ENCODE results near the gene TUG1. TPM values are rescaled to one million over a fixed set of nuclear protein-coding genes. Genes with fewer than 3 reads are reported as not detected.

The TUG1 gene
- polyA plus RNA-seq, 1 of the 3 experiments (the other 2 are of a cell fraction) = 46.8 TPM

DNA sequence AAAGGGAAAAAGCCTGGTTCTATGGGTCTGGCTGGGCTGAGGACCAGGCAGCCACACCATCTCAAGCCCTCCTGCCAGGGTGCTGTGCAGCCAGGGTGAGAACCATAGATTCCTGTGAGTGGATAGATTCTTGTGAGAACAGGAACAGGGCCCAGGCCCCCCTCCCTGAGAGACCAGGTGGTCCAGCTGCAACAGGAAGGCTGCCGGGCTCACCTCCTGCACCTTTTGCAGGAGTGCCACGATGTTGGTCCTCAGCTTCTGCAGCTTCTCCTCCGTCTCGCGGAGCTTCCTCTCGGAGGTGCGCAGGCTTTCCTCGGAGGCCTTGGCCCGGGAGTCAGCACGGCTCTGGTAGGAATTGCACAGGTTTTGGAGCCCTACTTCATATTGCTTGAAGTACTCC, 41.3 kb upstream of the TUG1 start:
- Histone ChIP-seq H3K9me2 (no peaks in the 10 kb centered on the region), H3K27me3 (ENCODE audit: insufficient read depth) (no peaks in the 10 kb centered on the region), H2AFZ (ENCODE audit: low read depth) (no peak overlapping the region), H3K27ac (ENCODE audit: low read depth in 2 of 2, low read length in 1 of 2) (no peak overlapping the region), H3K4me1 (ENCODE audit: control insufficient read depth in 1 of 2, insufficient read depth in 2 of 2, low read depth in 1 of 2, low read length in 1 of 2) (no peaks in the 10 kb centered on the region), H3K4me2 (no peak overlapping the region), H3K4me3 (ENCODE audit: low read depth in 2 of 2, low read length in 1 of 2) (no peak overlapping the region), H3K9me3 (no peaks in the 10 kb centered on the region), H3F3A (replicated peaks; ENCODE audit: insufficient read depth) (no peaks in the 10 kb centered on the region), H4K20me1 (ENCODE audit: insufficient read depth) (no peaks in the 10 kb centered on the region), H3K9ac (no peak overlapping the region), H3K79me2 (ENCODE audit: insufficient read depth) (no peaks in the 10 kb centered on the region), H3K36me3 (replicated peaks in 1 of 2; ENCODE audit: control insufficient read depth in 1 of 2, insufficient read depth in 2 of 2, low read length in 1 of 2) (peaks cover 15 to 54% of the 10 kb centered on the region in 2 experiments)
- 93% methylated on average over 6 of the region's 10 CpGs for WGBS (ENCODE audit: low lambda C conversion rate)
- ChIA-PET CTCF (interaction anchor here (0.6 kb wide), 1 partner anchor 1351 kb away, joined by 3 read pairs; no protein-coding TSS in a partner anchor), POLR2A (no interaction called here)
- TF ChIP-seq TAF1 (IDR thresholded peaks at IDR 0.05; ENCODE audit: borderline replicate concordance, low read depth, low read length) = no peak
- TF ChIP-seq, protein P1, sequence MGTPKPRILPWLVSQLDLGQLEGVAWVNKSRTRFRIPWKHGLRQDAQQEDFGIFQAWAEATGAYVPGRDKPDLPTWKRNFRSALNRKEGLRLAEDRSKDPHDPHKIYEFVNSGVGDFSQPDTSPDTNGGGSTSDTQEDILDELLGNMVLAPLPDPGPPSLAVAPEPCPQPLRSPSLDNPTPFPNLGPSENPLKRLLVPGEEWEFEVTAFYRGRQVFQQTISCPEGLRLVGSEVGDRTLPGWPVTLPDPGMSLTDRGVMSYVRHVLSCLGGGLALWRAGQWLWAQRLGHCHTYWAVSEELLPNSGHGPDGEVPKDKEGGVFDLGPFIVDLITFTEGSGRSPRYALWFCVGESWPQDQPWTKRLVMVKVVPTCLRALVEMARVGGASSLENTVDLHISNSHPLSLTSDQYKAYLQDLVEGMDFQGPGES (IDR thresholded peaks at IDR 0.05; ENCODE audit: low read depth, low read length) = no peak
- TF ChIP-seq, protein P2, sequence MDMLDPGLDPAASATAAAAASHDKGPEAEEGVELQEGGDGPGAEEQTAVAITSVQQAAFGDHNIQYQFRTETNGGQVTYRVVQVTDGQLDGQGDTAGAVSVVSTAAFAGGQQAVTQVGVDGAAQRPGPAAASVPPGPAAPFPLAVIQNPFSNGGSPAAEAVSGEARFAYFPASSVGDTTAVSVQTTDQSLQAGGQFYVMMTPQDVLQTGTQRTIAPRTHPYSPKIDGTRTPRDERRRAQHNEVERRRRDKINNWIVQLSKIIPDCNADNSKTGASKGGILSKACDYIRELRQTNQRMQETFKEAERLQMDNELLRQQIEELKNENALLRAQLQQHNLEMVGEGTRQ (IDR thresholded peaks at IDR 0.05; ENCODE audit: borderline replicate concordance, low read depth, low read length) = no peak
- no peak for TF ChIP-seq GATA2 (CRISPR knock-in tag; IDR thresholded peaks at IDR 0.05)
- no peak for TF ChIP-seq NRF1 (IDR thresholded peaks at IDR 0.05; ENCODE audit: low read depth, low read length)
- TF ChIP-seq RXRA (IDR thresholded peaks at IDR 0.05; ENCODE audit: borderline replicate concordance, low read depth) = no peak
- TF ChIP-seq, protein P3, sequence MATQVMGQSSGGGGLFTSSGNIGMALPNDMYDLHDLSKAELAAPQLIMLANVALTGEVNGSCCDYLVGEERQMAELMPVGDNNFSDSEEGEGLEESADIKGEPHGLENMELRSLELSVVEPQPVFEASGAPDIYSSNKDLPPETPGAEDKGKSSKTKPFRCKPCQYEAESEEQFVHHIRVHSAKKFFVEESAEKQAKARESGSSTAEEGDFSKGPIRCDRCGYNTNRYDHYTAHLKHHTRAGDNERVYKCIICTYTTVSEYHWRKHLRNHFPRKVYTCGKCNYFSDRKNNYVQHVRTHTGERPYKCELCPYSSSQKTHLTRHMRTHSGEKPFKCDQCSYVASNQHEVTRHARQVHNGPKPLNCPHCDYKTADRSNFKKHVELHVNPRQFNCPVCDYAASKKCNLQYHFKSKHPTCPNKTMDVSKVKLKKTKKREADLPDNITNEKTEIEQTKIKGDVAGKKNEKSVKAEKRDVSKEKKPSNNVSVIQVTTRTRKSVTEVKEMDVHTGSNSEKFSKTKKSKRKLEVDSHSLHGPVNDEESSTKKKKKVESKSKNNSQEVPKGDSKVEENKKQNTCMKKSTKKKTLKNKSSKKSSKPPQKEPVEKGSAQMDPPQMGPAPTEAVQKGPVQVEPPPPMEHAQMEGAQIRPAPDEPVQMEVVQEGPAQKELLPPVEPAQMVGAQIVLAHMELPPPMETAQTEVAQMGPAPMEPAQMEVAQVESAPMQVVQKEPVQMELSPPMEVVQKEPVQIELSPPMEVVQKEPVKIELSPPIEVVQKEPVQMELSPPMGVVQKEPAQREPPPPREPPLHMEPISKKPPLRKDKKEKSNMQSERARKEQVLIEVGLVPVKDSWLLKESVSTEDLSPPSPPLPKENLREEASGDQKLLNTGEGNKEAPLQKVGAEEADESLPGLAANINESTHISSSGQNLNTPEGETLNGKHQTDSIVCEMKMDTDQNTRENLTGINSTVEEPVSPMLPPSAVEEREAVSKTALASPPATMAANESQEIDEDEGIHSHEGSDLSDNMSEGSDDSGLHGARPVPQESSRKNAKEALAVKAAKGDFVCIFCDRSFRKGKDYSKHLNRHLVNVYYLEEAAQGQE (IDR thresholded peaks at IDR 0.05; ENCODE audit: low read depth, low read length) = no peak
- TF ChIP-seq TEAD4 (IDR thresholded peaks at IDR 0.05; ENCODE audit: borderline replicate concordance, insufficient read depth) = no peak
- TF ChIP-seq GABPA (IDR thresholded peaks at IDR 0.05; ENCODE audit: low read depth) = no peak
- TF ChIP-seq, protein P4, sequence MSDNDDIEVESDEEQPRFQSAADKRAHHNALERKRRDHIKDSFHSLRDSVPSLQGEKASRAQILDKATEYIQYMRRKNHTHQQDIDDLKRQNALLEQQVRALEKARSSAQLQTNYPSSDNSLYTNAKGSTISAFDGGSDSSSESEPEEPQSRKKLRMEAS (IDR thresholded peaks at IDR 0.05; ENCODE audit: low read depth) = no peak
- TF ChIP-seq EP300 (IDR thresholded peaks at IDR 0.05; ENCODE audit: borderline replicate concordance in 1 of 2, low read depth in 1 of 2, low read length in 1 of 2) = no peak
- no peak for TF ChIP-seq JUND (IDR thresholded peaks at IDR 0.05)
- TF ChIP-seq, protein P5, sequence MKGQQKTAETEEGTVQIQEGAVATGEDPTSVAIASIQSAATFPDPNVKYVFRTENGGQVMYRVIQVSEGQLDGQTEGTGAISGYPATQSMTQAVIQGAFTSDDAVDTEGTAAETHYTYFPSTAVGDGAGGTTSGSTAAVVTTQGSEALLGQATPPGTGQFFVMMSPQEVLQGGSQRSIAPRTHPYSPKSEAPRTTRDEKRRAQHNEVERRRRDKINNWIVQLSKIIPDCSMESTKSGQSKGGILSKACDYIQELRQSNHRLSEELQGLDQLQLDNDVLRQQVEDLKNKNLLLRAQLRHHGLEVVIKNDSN (IDR thresholded peaks at IDR 0.05; ENCODE audit: borderline replicate concordance, low read depth) = no peak
- no peak for TF ChIP-seq FOXJ3 (CRISPR knock-in tag; IDR thresholded peaks at IDR 0.05)
- no peak for TF ChIP-seq RFX5 (IDR thresholded peaks at IDR 0.05; ENCODE audit: low read length)
- TF ChIP-seq EZH2phosphoT487 (IDR thresholded peaks at IDR 0.05; ENCODE audit: borderline replicate concordance, low read depth) = no peak
- TF ChIP-seq SMC3 (IDR thresholded peaks at IDR 0.05; ENCODE audit: low read depth, low read length) = no peak
- DNase-seq = no peak
